ENCODE data around the gene KAT5. TPM values are rescaled to one million over a fixed set of nuclear protein-coding genes. Genes with fewer than 3 reads are reported as not detected.
"Not testable (repeated sequence)": the region's sequence is repeated elsewhere in the genome, so short reads cannot be mapped to it uniquely, and the experiment has no call there.

Gene KAT5
- total and polyA plus RNA-seq, 2 experiments from 2014 or later = 33.3 to 34.8 TPM

- peak overlapping the region; percentile 97; the same call in 1 of the 2 replicates for H2AFZ ChIP-seq
- H3K36me3 Mint-ChIP-seq (ENCODE audit: low read depth); ATAC-seq; H3K9me3 Mint-ChIP-seq; H3K4me1 ChIP-seq (ENCODE audit: insufficient read depth); H3K4me3 Mint-ChIP-seq; H3K27ac ChIP-seq (ENCODE audit: low read depth); H3F3A ChIP-seq (replicated peaks; ENCODE audit: low read depth); H3K27ac Mint-ChIP-seq; H3K79me2 ChIP-seq (replicated peaks; ENCODE audit: insufficient read depth); DNase-seq (ENCODE audit: low spot score); H3K4me1 Mint-ChIP-seq; H3K4me2 ChIP-seq; H3K4me3 ChIP-seq; H3K27me3 Mint-ChIP-seq (ENCODE audit: insufficient read depth, low read depth, poor library complexity); H3K36me3 ChIP-seq (ENCODE audit: insufficient read depth); H3K9me2 ChIP-seq (ENCODE audit: insufficient read depth); H4K20me1 ChIP-seq (replicated peaks; ENCODE audit: insufficient read depth); H3K27me3 ChIP-seq (ENCODE audit: insufficient read depth): not testable (repeated sequence)
Measured at GRCh38 chr11:65691847-65692246, 20.2 kb upstream of the KAT5 start.

- Mint-ChIP-seq H3K9me3 (no peaks in the 10 kb centered on the region; the same call in 2 of the 3 replicates), H3K27ac (no peak overlapping the region; the same call in 1 of the 2 replicates), H3K4me3 (no peak overlapping the region; the same call in 2 of the 3 replicates), H3K36me3 (ENCODE audit: low read depth) (no peaks in the 10 kb centered on the region), H3K4me1 (peaks cover 8% of the 10 kb centered on the region), H3K27me3 (ENCODE audit: insufficient read depth, low read depth, poor library complexity) (no peaks in the 10 kb centered on the region)
- H3K4me3 ChIP-seq = no peak overlapping the region
- no peak; the same call in 2 of the 3 replicates for ATAC-seq
- H3K4me1 ChIP-seq (ENCODE audit: insufficient read depth) = no peaks in the 10 kb centered on the region
- H3K27ac ChIP-seq (ENCODE audit: low read depth) = no peak overlapping the region
- no peaks in the 10 kb centered on the region for H4K20me1 ChIP-seq (replicated peaks; ENCODE audit: insufficient read depth)
- H3K27me3 ChIP-seq (ENCODE audit: insufficient read depth) = no peaks in the 10 kb centered on the region
- no peak overlapping the region for H3K4me2 ChIP-seq
- H3K79me2 ChIP-seq (replicated peaks; ENCODE audit: insufficient read depth) = no peaks in the 10 kb centered on the region
- no peaks in the 10 kb centered on the region for H3K9me2 ChIP-seq (ENCODE audit: insufficient read depth)
- no peaks in the 10 kb centered on the region for H3K36me3 ChIP-seq (ENCODE audit: insufficient read depth)
- H2AFZ ChIP-seq = peak overlapping the region; percentile 97; the same call in 1 of the 2 replicates
- TF ChIP-seq JUNB (IDR thresholded peaks at IDR 0.05; ENCODE audit: unreplicated experiment) = no peak
- no peaks in the 10 kb centered on the region for H3F3A ChIP-seq (replicated peaks; ENCODE audit: low read depth)
- peak; percentile 6 for DNase-seq (ENCODE audit: low spot score)
Measured at GRCh38 chr11:65692367-65692766, 19.7 kb upstream of the KAT5 start.

DNA sequence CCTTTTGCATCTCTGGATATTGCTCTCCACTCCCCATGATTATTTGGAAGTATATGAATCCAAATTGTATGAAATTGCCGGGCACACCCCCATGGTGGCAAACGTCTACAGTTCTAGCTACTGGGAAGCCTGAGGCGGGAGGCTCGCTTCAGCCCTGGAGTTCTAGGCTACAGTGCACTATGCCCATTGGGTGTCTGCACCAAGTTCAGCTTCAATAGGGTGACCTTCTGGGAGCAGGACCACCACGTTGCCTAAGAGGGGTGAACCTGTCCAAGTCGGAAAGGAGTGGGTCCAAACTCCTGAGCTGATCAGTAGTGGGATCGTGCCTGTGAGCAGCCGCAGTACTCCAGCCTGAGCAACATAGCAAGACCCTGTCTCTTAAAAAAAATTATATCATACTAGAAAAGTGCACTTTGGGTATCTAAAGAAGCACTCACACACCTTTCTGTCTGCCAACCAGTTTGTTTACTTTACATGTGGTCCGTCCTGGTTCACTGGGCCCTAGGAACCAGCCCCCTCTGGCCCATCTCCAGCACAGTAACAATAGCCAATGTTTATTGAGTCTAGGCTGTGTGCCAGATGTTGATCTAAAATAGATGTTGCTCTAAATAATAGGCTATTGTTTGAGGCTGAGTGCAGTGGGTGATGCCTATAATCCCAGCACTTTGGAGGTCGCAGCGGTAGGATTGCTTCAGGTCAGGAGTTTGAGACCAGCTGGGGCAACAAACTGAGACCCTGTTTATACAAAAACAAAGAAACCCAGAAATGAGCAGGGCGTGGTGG is 16.4 kb upstream of the KAT5 start:
- H4K20me1 ChIP-seq (replicated peaks; ENCODE audit: insufficient read depth) = no peaks in the 10 kb centered on the region
- H3K9me2 ChIP-seq (ENCODE audit: insufficient read depth) = no peaks in the 10 kb centered on the region
- DNase-seq (ENCODE audit: low spot score) (no peak), ATAC-seq (no peak)
- Mint-ChIP-seq H3K27me3 (ENCODE audit: insufficient read depth, low read depth, poor library complexity) (peaks cover 4% of the 10 kb centered on the region), H3K9me3 (peaks cover 11% of the 10 kb centered on the region), H3K27ac (no peak overlapping the region), H3K4me3 (no peak overlapping the region), H3K4me1 (peaks cover 8% of the 10 kb centered on the region), H3K36me3 (ENCODE audit: low read depth) (no peaks in the 10 kb centered on the region)
- no peak overlapping the region for H3K4me3 ChIP-seq
- no peak overlapping the region for H3K27ac ChIP-seq (ENCODE audit: low read depth)
- H3K4me1 ChIP-seq (ENCODE audit: insufficient read depth) = no peaks in the 10 kb centered on the region
- no peak overlapping the region for H2AFZ ChIP-seq
- no peaks in the 10 kb centered on the region for H3K36me3 ChIP-seq (ENCODE audit: insufficient read depth)
- no peaks in the 10 kb centered on the region for H3F3A ChIP-seq (replicated peaks; ENCODE audit: low read depth)
- no peak overlapping the region for H3K4me2 ChIP-seq
- no peaks in the 10 kb centered on the region for H3K79me2 ChIP-seq (replicated peaks; ENCODE audit: insufficient read depth)
- no peaks in the 10 kb centered on the region for H3K27me3 ChIP-seq (ENCODE audit: insufficient read depth)
- no peak for TF ChIP-seq ZNF331 (CRISPR knock-in tag; IDR thresholded peaks at IDR 0.05; ENCODE audit: low read depth)
- no peak for TF ChIP-seq POLR2AphosphoS5 (IDR thresholded peaks at IDR 0.05; ENCODE audit: low read depth)
- TF ChIP-seq STAT1 (IDR thresholded peaks at IDR 0.05; ENCODE audit: unreplicated experiment) = no peak
- no peak for TF ChIP-seq CTCF (conservative IDR thresholded peaks at IDR 0.05; ENCODE audit: low read depth in 2 of 2)
- TF ChIP-seq EZH2phosphoT487 (IDR thresholded peaks at IDR 0.05; ENCODE audit: unreplicated experiment) = no peak
- TF ChIP-seq CREB1 (CRISPR knock-in tag; IDR thresholded peaks at IDR 0.05; ENCODE audit: low read depth) = no peak
- no peak for TF ChIP-seq JUNB (IDR thresholded peaks at IDR 0.05; ENCODE audit: unreplicated experiment)
- TF ChIP-seq EZH2 (IDR thresholded peaks at IDR 0.05; ENCODE audit: low read depth, unreplicated experiment) = no peak

Measured in GM23338 (cell line).